Sigmoid colon (tissue), 4 donors: Measurements from ENCODE around the gene THRA.

Experiments used
- POLR2A ChIP-seq, 2 donors: fragments of 450-650 bp; IDR thresholded peaks; one replicate each; pipeline ENCODE4 v1.6.1; 2016; ENCODE audit warnings: antibody characterized with exemption in 2 of 2, mild to moderate bottlenecking in 2 of 2, moderate library complexity in 2 of 2
- POLR2AphosphoS5 ChIP-seq, 4 donors: sonication (generic); formaldehyde crosslinking; IDR thresholded peaks; one replicate each; pipeline ENCODE4 v1.6.1; 2017; ENCODE audit warnings: antibody characterized with exemption in 4 of 4
- TF ChIP-seq, protein P1 (sequence below), 4 experiments: fragments of 450-650 bp in 3 of 4; fragments of 200-600 bp in 1 of 4; IDR thresholded peaks; one replicate each; pipeline ENCODE4 v1.5.1; 2016 to 2019; ENCODE audit warnings: antibody characterized with exemption in 4 of 4, mild to moderate bottlenecking in 3 of 4, moderate library complexity in 2 of 4

DNA sequence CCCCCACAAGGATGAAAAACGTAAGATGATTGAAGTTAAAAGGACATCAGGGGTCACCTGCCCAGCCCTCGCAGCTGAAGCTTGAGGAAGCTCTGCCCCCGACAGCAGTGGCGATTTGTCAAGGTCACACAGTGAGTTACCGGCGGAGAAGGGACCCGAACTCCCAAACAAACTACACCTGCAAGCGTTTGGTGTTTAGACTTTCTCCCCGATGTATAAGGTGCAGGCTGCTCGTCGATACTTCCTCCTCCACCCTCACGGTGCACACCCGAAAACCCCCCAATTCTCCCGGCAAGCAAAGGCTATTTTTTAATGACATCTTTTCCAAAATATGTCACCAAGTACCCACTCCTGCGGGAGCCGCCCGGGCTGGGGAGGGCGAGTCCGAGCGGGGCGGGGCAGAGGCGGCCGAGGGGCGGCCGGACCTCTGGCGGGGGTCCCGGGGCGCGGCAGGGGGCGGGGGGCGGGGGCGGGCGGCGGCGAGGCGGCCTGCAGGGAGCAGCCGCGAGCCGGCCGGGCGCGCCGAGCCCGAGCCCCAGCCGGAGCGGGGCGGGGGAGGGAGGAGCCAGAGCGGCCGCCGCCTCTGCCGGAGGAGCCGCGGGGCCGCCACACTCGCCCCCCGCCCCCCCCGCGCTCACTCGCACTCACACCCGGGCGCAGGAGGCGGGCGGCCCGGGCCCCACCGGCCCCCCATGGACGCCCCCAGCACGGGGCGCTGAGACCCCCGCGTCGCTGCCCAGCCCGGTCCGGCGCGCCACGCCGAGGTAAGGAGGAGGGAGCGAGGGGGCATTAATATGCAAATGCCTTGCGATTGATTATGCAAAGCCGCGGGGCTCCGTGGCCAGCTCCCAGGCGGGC is at the start of gene THRA:
- TF ChIP-seq, protein P1, sequence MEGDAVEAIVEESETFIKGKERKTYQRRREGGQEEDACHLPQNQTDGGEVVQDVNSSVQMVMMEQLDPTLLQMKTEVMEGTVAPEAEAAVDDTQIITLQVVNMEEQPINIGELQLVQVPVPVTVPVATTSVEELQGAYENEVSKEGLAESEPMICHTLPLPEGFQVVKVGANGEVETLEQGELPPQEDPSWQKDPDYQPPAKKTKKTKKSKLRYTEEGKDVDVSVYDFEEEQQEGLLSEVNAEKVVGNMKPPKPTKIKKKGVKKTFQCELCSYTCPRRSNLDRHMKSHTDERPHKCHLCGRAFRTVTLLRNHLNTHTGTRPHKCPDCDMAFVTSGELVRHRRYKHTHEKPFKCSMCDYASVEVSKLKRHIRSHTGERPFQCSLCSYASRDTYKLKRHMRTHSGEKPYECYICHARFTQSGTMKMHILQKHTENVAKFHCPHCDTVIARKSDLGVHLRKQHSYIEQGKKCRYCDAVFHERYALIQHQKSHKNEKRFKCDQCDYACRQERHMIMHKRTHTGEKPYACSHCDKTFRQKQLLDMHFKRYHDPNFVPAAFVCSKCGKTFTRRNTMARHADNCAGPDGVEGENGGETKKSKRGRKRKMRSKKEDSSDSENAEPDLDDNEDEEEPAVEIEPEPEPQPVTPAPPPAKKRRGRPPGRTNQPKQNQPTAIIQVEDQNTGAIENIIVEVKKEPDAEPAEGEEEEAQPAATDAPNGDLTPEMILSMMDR (IDR thresholded peaks at IDR 0.05), result peak in 1 of 4 experiments; percentile 22
- TF ChIP-seq POLR2AphosphoS5 (IDR thresholded peaks at IDR 0.05) (peak in 3 of 4 donors; percentile 6 to 51 (median 47)), POLR2A (IDR thresholded peaks at IDR 0.05) (no peak)
